ENCODE results near the gene NUDT17. TPM values are rescaled to one million over a fixed set of nuclear protein-coding genes. Genes with fewer than 3 reads are reported as not detected.

Gene NUDT17
- total and polyA plus RNA-seq, 9 of the 15 experiments (the other 6 are each of a cell fraction or from before 2014, with no cell fraction given): 2.1 to 10.0 (median 6.1) TPM

DNA sequence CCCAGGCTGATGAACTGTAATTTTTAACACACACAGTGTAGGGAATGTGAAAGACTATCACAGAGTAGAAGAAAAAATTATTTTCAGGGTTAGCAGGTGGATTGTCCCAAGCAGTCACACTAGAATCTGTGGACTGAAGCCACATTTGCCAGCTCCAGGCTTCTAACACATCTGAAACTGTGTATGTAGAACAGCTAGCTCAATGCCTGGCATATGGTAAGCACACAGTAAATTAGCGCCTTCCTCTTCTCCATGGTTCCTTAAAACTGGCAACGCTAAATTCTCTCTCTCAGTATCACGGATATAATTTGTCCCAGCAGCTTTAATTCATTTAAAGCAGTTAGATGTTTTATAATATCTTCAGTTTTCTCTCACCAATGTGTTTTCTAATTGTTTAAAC is 2.4 kb upstream of the NUDT17 start (continued):
- TF ChIP-seq, protein P1, sequence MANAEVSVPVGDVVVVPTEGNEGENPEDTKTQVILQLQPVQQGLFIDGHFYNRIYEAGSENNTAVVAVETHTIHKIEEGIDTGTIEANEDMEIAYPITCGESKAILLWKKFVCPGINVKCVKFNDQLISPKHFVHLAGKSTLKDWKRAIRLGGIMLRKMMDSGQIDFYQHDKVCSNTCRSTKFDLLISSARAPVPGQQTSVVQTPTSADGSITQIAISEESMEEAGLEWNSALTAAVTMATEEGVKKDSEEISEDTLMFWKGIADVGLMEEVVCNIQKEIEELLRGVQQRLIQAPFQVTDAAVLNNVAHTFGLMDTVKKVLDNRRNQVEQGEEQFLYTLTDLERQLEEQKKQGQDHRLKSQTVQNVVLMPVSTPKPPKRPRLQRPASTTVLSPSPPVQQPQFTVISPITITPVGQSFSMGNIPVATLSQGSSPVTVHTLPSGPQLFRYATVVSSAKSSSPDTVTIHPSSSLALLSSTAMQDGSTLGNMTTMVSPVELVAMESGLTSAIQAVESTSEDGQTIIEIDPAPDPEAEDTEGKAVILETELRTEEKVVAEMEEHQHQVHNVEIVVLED (CRISPR knock-in tag; IDR thresholded peaks at IDR 0.05): no peak
- TF ChIP-seq NFXL1 (CRISPR knock-in tag; IDR thresholded peaks at IDR 0.05): no peak
- TF ChIP-seq, protein P2, sequence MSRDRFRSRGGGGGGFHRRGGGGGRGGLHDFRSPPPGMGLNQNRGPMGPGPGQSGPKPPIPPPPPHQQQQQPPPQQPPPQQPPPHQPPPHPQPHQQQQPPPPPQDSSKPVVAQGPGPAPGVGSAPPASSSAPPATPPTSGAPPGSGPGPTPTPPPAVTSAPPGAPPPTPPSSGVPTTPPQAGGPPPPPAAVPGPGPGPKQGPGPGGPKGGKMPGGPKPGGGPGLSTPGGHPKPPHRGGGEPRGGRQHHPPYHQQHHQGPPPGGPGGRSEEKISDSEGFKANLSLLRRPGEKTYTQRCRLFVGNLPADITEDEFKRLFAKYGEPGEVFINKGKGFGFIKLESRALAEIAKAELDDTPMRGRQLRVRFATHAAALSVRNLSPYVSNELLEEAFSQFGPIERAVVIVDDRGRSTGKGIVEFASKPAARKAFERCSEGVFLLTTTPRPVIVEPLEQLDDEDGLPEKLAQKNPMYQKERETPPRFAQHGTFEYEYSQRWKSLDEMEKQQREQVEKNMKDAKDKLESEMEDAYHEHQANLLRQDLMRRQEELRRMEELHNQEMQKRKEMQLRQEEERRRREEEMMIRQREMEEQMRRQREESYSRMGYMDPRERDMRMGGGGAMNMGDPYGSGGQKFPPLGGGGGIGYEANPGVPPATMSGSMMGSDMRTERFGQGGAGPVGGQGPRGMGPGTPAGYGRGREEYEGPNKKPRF (IDR thresholded peaks at IDR 0.05; ENCODE audit: low read depth, low read length): no peak
- TF ChIP-seq CHD2 (IDR thresholded peaks at IDR 0.05; ENCODE audit: low read depth, low read length): no peak

DNA sequence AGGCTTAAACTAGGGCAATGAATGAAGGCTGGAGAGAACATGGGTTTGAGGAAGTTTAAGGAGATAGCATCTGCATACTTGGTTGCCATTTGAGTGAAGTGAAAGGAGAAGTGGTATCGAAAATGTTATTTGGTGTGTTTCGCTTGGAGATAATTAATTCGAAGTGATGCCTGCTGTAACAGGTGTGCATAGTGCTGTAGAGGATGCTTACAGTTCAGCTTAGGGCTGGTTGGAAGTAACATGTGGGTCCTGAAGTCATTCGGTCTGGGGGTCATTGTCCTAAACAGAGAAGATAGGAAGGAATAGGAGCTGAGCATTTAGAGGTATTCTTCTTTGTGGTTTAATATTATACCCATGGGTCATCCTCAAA is 301 bp upstream of the NUDT17 start:
- in situ Hi-C loops (cut with MboI) (loop anchor here (5.0 kb wide), 1 partner anchor 167 kb away; no protein-coding TSS in a partner anchor), intact Hi-C loops (cut with micrococcal nuclease) (loop anchor here (1.0 to 5.0 kb wide), 5 partner anchors 14 to 168 kb away; partner anchors contain the start of genes ITGA10 and PIAS3)
- WGBS (ENCODE audit: insufficient coverage, low coverage, missing lambda C conversion rate): 6% methylated on average over 4 of the region's 4 CpGs
- peak; percentile 48 for ATAC-seq
- DNase-seq (ENCODE audit: extremely low read depth in 1 of 4, low spot score in 3 of 4): peak in 2 of 4 experiments; percentile 21 to 29
- no peak for FAIRE-seq
- peak overlapping the region; percentile 59; the same call in 2 of the 3 replicates for H3K27ac ChIP-seq (ENCODE audit: extremely low read depth, low read depth, low read length)
- peaks cover 52% of the 10 kb centered on the region for H3K36me3 ChIP-seq (ENCODE audit: control insufficient read depth, insufficient read depth, low read length)
- H3K9ac ChIP-seq (ENCODE audit: insufficient read depth in 1 of 2, low read depth in 2 of 2, low read length in 2 of 2): peak overlapping the region; percentile 68 to 93
- ChIA-PET POLR2A (interaction anchor here (0.7 to 6.8 kb wide), 19 partner anchors 11 to 207 kb away, joined by 3 to 40 read pairs (median 5); partner anchors contain the start of genes ANKRD34A, PIAS3, POLR3GL and RBM8A), CTCF (ENCODE audit: low intra/inter-chr PET ratio) (interaction anchor here (0.5 to 2.5 kb wide), 5 partner anchors 41 to 168 kb away, joined by 3 to 16 read pairs (median 6); partner anchors contain the start of genes ANKRD35 and ITGA10)
- BruUV-seq (replicated peaks): no TSS peak
- peaks cover 7 to 20% of the 10 kb centered on the region in 2 experiments; a peak in 4 of 5 replicates for H3K4me1 ChIP-seq (replicated peaks in 1 of 2; ENCODE audit: control insufficient read depth in 2 of 2, insufficient read depth in 2 of 2, low read length in 2 of 2)
- H3K9me3 ChIP-seq (replicated peaks; ENCODE audit: control insufficient read depth, insufficient read depth, low read depth, low read length): no peaks in the 10 kb centered on the region
- peak overlapping the region; percentile 96 for H2AFZ ChIP-seq (ENCODE audit: low read depth, low read length)
- H3K4me2 ChIP-seq (ENCODE audit: insufficient read depth, low read length): peak overlapping the region; percentile 82
- no peaks in the 10 kb centered on the region for H3K79me2 ChIP-seq (ENCODE audit: control insufficient read depth, insufficient read depth, low read length)
- H3K9me1 ChIP-seq (ENCODE audit: control insufficient read depth, insufficient read depth, low read length): no peaks in the 10 kb centered on the region
- peak overlapping the region; percentile 54 for H3K4me3 ChIP-seq
- H4K20me1 ChIP-seq (replicated peaks; ENCODE audit: control insufficient read depth, insufficient read depth, low read length): no peaks in the 10 kb centered on the region
- H3K27me3 ChIP-seq (ENCODE audit: control insufficient read depth in 2 of 2, insufficient read depth in 2 of 2, low read length in 2 of 2): no peaks in the 10 kb centered on the region
- TF ChIP-seq NRF1 (conservative IDR thresholded peaks at IDR 0.05 in 1 of 2, IDR thresholded peaks at IDR 0.05 in 1 of 2) (no peak), SMARCB1 (IDR thresholded peaks at IDR 0.05; ENCODE audit: insufficient read length, low read depth) (no peak), KAT7 (CRISPR knock-in tag; IDR thresholded peaks at IDR 0.05; ENCODE audit: borderline replicate concordance) (0 out of 2 replicates have a peak, but pooled peaks have one; percentile 9), RUNX1 (IDR thresholded peaks at IDR 0.05; ENCODE audit: low read depth) (no peak), HNRNPUL1 (IDR thresholded peaks at IDR 0.05; ENCODE audit: low read length) (no peak), KLF16 (IDR thresholded peaks at IDR 0.05) (no peak), TBP (optimal IDR thresholded peaks at IDR 0.05; ENCODE audit: low read depth, low read length) (no peak), SRSF7 (optimal IDR thresholded peaks at IDR 0.05; ENCODE audit: low read depth, low read length) (no peak), NFATC3 (IDR thresholded peaks at IDR 0.05) (no peak), ESRRB (CRISPR knock-in tag; IDR thresholded peaks at IDR 0.05; ENCODE audit: borderline replicate concordance) (no peak), ERF (CRISPR knock-in tag; IDR thresholded peaks at IDR 0.05) (no peak), GABPA (tag; conservative IDR thresholded peaks at IDR 0.05; ENCODE audit: low read depth) (no peak), ZNF23 (CRISPR knock-in tag; IDR thresholded peaks at IDR 0.05) (no peak), SMARCE1 (IDR thresholded peaks at IDR 0.05) (peak; percentile 29; the same call in 1 of the 2 replicates)
- TF ChIP-seq, protein P3, sequence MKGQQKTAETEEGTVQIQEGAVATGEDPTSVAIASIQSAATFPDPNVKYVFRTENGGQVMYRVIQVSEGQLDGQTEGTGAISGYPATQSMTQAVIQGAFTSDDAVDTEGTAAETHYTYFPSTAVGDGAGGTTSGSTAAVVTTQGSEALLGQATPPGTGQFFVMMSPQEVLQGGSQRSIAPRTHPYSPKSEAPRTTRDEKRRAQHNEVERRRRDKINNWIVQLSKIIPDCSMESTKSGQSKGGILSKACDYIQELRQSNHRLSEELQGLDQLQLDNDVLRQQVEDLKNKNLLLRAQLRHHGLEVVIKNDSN (CRISPR knock-in tag; IDR thresholded peaks at IDR 0.05): no peak
